DND-41 (cell line): ENCODE data around the gene CIB2.

Experiments
- EZH2 ChIP-seq: IDR thresholded peaks from 3 replicates; pipeline ENCODE4 v1.6.1; 2012; ENCODE audit warnings: borderline replicate concordance, low read depth, mild to moderate bottlenecking, moderate library complexity, low read length, inconsistent platforms; ENCODE audit not compliant: severe bottlenecking
- TF ChIP-seq, protein P1 (sequence below): IDR thresholded peaks from 2 replicates; pipeline ENCODE4 v1.5.1; 2012; ENCODE audit warnings: borderline replicate concordance, low read length, moderate library complexity, mild to moderate bottlenecking; ENCODE audit not compliant: poor library complexity, severe bottlenecking; ENCODE audit errors: extremely low read depth

DNA sequence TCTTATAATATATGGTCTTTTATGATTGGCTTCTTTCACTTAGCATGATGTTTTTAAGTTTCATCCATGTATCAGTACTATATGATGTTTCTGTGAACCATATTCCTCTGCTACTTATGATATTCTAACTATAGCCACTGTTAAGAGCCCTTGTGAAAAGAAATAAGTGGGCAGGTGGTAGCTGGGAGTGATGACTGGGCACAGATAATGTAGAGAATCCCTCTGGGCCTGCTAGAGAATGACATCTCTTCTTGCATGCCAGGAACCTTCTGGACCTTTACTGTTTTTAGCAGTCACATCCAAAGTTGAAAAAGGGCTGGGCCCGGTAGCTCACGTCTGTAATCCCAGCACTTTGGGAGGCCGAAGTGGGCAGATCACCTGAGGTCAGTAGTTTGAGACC is 28.1 kb upstream of the CIB2 start:
- TF ChIP-seq, protein P1, sequence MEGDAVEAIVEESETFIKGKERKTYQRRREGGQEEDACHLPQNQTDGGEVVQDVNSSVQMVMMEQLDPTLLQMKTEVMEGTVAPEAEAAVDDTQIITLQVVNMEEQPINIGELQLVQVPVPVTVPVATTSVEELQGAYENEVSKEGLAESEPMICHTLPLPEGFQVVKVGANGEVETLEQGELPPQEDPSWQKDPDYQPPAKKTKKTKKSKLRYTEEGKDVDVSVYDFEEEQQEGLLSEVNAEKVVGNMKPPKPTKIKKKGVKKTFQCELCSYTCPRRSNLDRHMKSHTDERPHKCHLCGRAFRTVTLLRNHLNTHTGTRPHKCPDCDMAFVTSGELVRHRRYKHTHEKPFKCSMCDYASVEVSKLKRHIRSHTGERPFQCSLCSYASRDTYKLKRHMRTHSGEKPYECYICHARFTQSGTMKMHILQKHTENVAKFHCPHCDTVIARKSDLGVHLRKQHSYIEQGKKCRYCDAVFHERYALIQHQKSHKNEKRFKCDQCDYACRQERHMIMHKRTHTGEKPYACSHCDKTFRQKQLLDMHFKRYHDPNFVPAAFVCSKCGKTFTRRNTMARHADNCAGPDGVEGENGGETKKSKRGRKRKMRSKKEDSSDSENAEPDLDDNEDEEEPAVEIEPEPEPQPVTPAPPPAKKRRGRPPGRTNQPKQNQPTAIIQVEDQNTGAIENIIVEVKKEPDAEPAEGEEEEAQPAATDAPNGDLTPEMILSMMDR: no peak
- no peak for TF ChIP-seq EZH2
